Loucy (cell line): ENCODE results near the gene PRRT3.

Experiments
- H2AFZ ChIP-seq: fragments of 200-600 bp; sonication (generic); 2 replicates; pipeline ENCODE4 v1.6.0; 2016; ENCODE audit warnings: antibody characterized with exemption, mild to moderate bottlenecking, low read length, moderate library complexity
- H3F3A ChIP-seq: fragments of 200-600 bp; 2 replicates; pipeline ENCODE4 v1.6.0; 2016; ENCODE audit warnings: antibody characterized with exemption, low read depth, mild to moderate bottlenecking
- H3K27me3 ChIP-seq: fragments of 200-600 bp; sonication (generic); 2 replicates; pipeline ENCODE4 v1.6.1; 2014; ENCODE audit warnings: low read length, mild to moderate bottlenecking; ENCODE audit not compliant: insufficient read depth, poor library complexity, severe bottlenecking
- H3K36me3 ChIP-seq: fragments of 200-600 bp; sonication (generic); 2 replicates; pipeline ENCODE4 v1.6.1; 2016; ENCODE audit warnings: low read length; ENCODE audit not compliant: insufficient read depth
- H3K4me1 ChIP-seq: fragments of 200-600 bp; sonication (generic); 2 replicates; pipeline ENCODE4 v1.5.1; 2014; ENCODE audit warnings: low read length, mild to moderate bottlenecking; ENCODE audit not compliant: insufficient read depth, poor library complexity, severe bottlenecking
- H3K4me2 ChIP-seq: fragments of 200-600 bp; sonication (generic); 2 replicates; pipeline ENCODE4 v1.6.0; 2014; ENCODE audit warnings: antibody characterized with exemption, low read length, low read depth, mild to moderate bottlenecking; ENCODE audit not compliant: poor library complexity, severe bottlenecking
- H3K4me3 ChIP-seq: fragments of 200-600 bp; sonication (generic); 2 replicates; pipeline ENCODE4 v1.5.1; 2014; ENCODE audit warnings: low read length, mild to moderate bottlenecking, mixed read lengths; ENCODE audit not compliant: poor library complexity, severe bottlenecking
- H3K79me2 ChIP-seq: fragments of 200-600 bp; sonication (generic); 2 replicates; pipeline ENCODE4 v1.6.1; 2014; ENCODE audit warnings: low read length; ENCODE audit not compliant: insufficient read depth
- H3K9ac ChIP-seq: fragments of 200-600 bp; sonication (generic); 2 replicates; pipeline ENCODE4 v1.6.0; 2014; ENCODE audit warnings: mild to moderate bottlenecking, low read depth, low read length, moderate library complexity; ENCODE audit not compliant: poor library complexity, severe bottlenecking
- H3K9me2 ChIP-seq: fragments of 200-600 bp; sonication (generic); replicated peaks from 2 replicates; pipeline ENCODE4 v1.6.1; 2016; ENCODE audit warnings: low read depth, low read length, mixed read lengths
- H3K9me3 ChIP-seq: fragments of 200-600 bp; sonication (generic); 2 replicates; pipeline ENCODE4 v1.6.1; 2014; ENCODE audit warnings: mild to moderate bottlenecking, antibody characterized with exemption, low read length, low read depth; ENCODE audit not compliant: insufficient read depth
- H4K20me1 ChIP-seq: fragments of 200-600 bp; sonication (generic); 2 replicates; pipeline ENCODE4 v1.6.0; 2014; ENCODE audit warnings: antibody characterized with exemption, low read length, mild to moderate bottlenecking; ENCODE audit not compliant: insufficient read depth, poor library complexity, severe bottlenecking
- CTCF ChIP-seq: fragments of 200-600 bp; sonication (generic); conservative IDR thresholded peaks from 2 replicates; pipeline ENCODE4 v1.5.1; 2014; ENCODE audit warnings: mild to moderate bottlenecking, antibody characterized with exemption, low read length
- EZH2phosphoT487 ChIP-seq: fragments of 200-600 bp; IDR thresholded peaks from 2 replicates; pipeline ENCODE4 v1.6.1; 2018; ENCODE audit warnings: antibody characterized with exemption, mild to moderate bottlenecking, moderate library complexity, borderline replicate concordance

Gene PRRT3

GRCh38 chr3:9948586-9948985, 3.6 kb downstream of the PRRT3 start:
- TF ChIP-seq EZH2phosphoT487 (no peak), CTCF (no peak)
- no peak overlapping the region for H3K9ac ChIP-seq
- H3F3A ChIP-seq = no peaks in the 10 kb centered on the region
- H3K36me3 ChIP-seq = peaks cover 4% of the 10 kb centered on the region; the same call in 1 of the 2 replicates
- H3K27me3 ChIP-seq = no peaks in the 10 kb centered on the region
- H3K4me1 ChIP-seq = peaks cover 13% of the 10 kb centered on the region
- no peak overlapping the region for H3K4me2 ChIP-seq
- H3K79me2 ChIP-seq = no peaks in the 10 kb centered on the region
- no peaks in the 10 kb centered on the region for H3K9me3 ChIP-seq
- H3K4me3 ChIP-seq = no peak overlapping the region
- H4K20me1 ChIP-seq = no peaks in the 10 kb centered on the region
- H2AFZ ChIP-seq = no peak overlapping the region
- no peaks in the 10 kb centered on the region for H3K9me2 ChIP-seq

GRCh38 chr3:9947025-9947995, 4.9 kb downstream of the PRRT3 start:
- Histone ChIP-seq H3K4me1 (peaks cover 13% of the 10 kb centered on the region), H3K9me2 (no peaks in the 10 kb centered on the region), H3K4me2 (no peak overlapping the region), H3K4me3 (no peak overlapping the region), H3K27me3 (no peaks in the 10 kb centered on the region), H3K9me3 (no peaks in the 10 kb centered on the region), H3F3A (no peaks in the 10 kb centered on the region), H3K36me3 (peaks cover 4% of the 10 kb centered on the region; the same call in 1 of the 2 replicates), H3K9ac (no peak overlapping the region), H4K20me1 (no peaks in the 10 kb centered on the region), H2AFZ (no peak overlapping the region), H3K79me2 (no peaks in the 10 kb centered on the region)
- no peak for TF ChIP-seq EZH2phosphoT487

- no peak overlapping the region for H3K4me2 ChIP-seq
- peaks cover 4% of the 10 kb centered on the region; the same call in 1 of the 2 replicates for H3K36me3 ChIP-seq
- no peak overlapping the region for H3K9ac ChIP-seq
These were observed 5.8 kb downstream of the PRRT3 start for GRCh38 chr3:9946112-9947024.

More at GRCh38 chr3:9946112-9947024, 5.8 kb downstream of the PRRT3 start:
- Histone ChIP-seq H3K79me2 (no peaks in the 10 kb centered on the region), H4K20me1 (no peaks in the 10 kb centered on the region), H2AFZ (no peak overlapping the region), H3K9me2 (no peaks in the 10 kb centered on the region), H3K9me3 (no peaks in the 10 kb centered on the region), H3F3A (no peaks in the 10 kb centered on the region), H3K4me1 (peaks cover 7% of the 10 kb centered on the region), H3K27me3 (no peaks in the 10 kb centered on the region), H3K4me3 (no peak overlapping the region)
- TF ChIP-seq EZH2phosphoT487 = no peak
- TF ChIP-seq CTCF = no peak
